SJSA1 (cell line): ENCODE results near the gene NUMBL. TPM values are rescaled to one million over a fixed set of nuclear protein-coding genes. Genes with fewer than 3 reads are reported as not detected.

ENCODE experiments used
- DNase-seq, 2 experiments: peaks; one replicate each; pipeline ENCODE4 v3.0.0-alpha.2; 2015 to 2020; ENCODE audit warnings: low spot score in 2 of 2, low read depth in 1 of 2
- H3K27ac ChIP-seq: fragments of 250-450 bp; sonication (Bioruptor Pico); 2 replicates; pipeline ENCODE4 v1.5.1; 2020; ENCODE audit warnings: mild to moderate bottlenecking, moderate library complexity
- H3K27me3 ChIP-seq: fragments of 250-450 bp; sonication (Bioruptor Pico); replicated peaks from 2 replicates; pipeline ENCODE4 v1.5.1; 2020; ENCODE audit warnings: mild to moderate bottlenecking, moderate library complexity
- H3K36me3 ChIP-seq: fragments of 250-450 bp; sonication (Bioruptor Pico); 2 replicates; pipeline ENCODE4 v1.5.1; 2020; ENCODE audit warnings: mild to moderate bottlenecking
- H3K4me1 ChIP-seq: fragments of 250-450 bp; sonication (Bioruptor Pico); replicated peaks from 2 replicates; pipeline ENCODE4 v1.6.1; 2021; ENCODE audit warnings: mild to moderate bottlenecking
- H3K4me3 ChIP-seq: fragments of 250-450 bp; sonication (Bioruptor Pico); 2 replicates; pipeline ENCODE4 v1.5.1; 2020; ENCODE audit warnings: mild to moderate bottlenecking
- H3K9me3 ChIP-seq: fragments of 250-450 bp; sonication (Bioruptor Pico); replicated peaks from 2 replicates; pipeline ENCODE4 v1.5.1; 2020; ENCODE audit warnings: mild to moderate bottlenecking
- total RNA-seq: library from RNA; depleted of rRNA; stranded (reverse); fragments of >200 nt; shearing (Covaris generic); gene quantifications from 2 replicates; pipeline ENCODE4 v1.2.3, GENCODE V29; 2014; rRNA removed

The NUMBL gene
- total RNA-seq, 1 experiment from 2014 or later = 14.7 TPM

GRCh38 chr19:40619333-40620160 lies 70.9 kb downstream of the NUMBL start:
- Histone ChIP-seq H3K4me3 (no peak overlapping the region), H3K4me1 (peaks cover 8% of the 10 kb centered on the region), H3K36me3 (peaks cover 35% of the 10 kb centered on the region), H3K9me3 (no peaks in the 10 kb centered on the region), H3K27ac (no peak overlapping the region), H3K27me3 (no peaks in the 10 kb centered on the region)
- no peak for DNase-seq

- Histone ChIP-seq H3K27ac (no peak overlapping the region), H3K27me3 (no peaks in the 10 kb centered on the region), H3K9me3 (no peaks in the 10 kb centered on the region), H3K4me3 (no peak overlapping the region), H3K36me3 (peaks cover 29% of the 10 kb centered on the region), H3K4me1 (peaks cover 16% of the 10 kb centered on the region)
- DNase-seq = no peak
Observed at GRCh38 chr19:40617961-40618360, 72.5 kb downstream of the NUMBL start.

GRCh38 chr19:40616941-40617340 lies 73.5 kb downstream of the NUMBL start:
- Histone ChIP-seq H3K27me3 (no peaks in the 10 kb centered on the region), H3K27ac (no peak overlapping the region), H3K36me3 (peaks cover 24% of the 10 kb centered on the region), H3K4me3 (no peak overlapping the region), H3K9me3 (no peaks in the 10 kb centered on the region), H3K4me1 (peaks cover 16% of the 10 kb centered on the region)
- DNase-seq = no peak

GRCh38 chr19:40616178-40616577 lies 74.3 kb downstream of the NUMBL start:
- peaks cover 16% of the 10 kb centered on the region for H3K36me3 ChIP-seq
- no peak overlapping the region for H3K27ac ChIP-seq

More at GRCh38 chr19:40616178-40616577, 74.3 kb downstream of the NUMBL start:
- Histone ChIP-seq H3K4me1 (peaks cover 16% of the 10 kb centered on the region), H3K9me3 (no peaks in the 10 kb centered on the region), H3K27me3 (no peaks in the 10 kb centered on the region), H3K4me3 (no peak overlapping the region)
- no peak for DNase-seq

Other genes with a start within 250 kb of the NUMBL start
- gene SERTAD3, start 246.3 kb downstream of the NUMBL start, total RNA-seq = 16.1 and 16.3 TPM in 2 replicates
- 106 and 116 TPM in 2 replicates for gene BLVRB, start 224.9 kb downstream of the NUMBL start, total RNA-seq
- 0.61 TPM in 1 of 2 replicates, not detected in the other for gene SPTBN4, start 223.7 kb downstream of the NUMBL start, total RNA-seq
- gene SHKBP1, start 113.8 kb downstream of the NUMBL start, total RNA-seq = 16.2 and 16.4 TPM in 2 replicates
- 16.5 and 23.7 TPM in 2 replicates for gene LTBP4, start 89.3 kb downstream of the NUMBL start, total RNA-seq
- 29.2 and 83.7 TPM in 2 replicates for gene COQ8B, start 26.2 kb upstream of the NUMBL start, total RNA-seq
- 5.4 and 5.7 TPM in 2 replicates for gene ITPKC, start 26.5 kb upstream of the NUMBL start, total RNA-seq
- gene ACTMAP, start 59.8 kb upstream of the NUMBL start, total RNA-seq = 0.25 and 0.39 TPM in 2 replicates
- 61.4 and 80.2 TPM in 2 replicates for gene SNRPA, start 60.6 kb upstream of the NUMBL start, total RNA-seq
- gene MIA, start 84.9 kb upstream of the NUMBL start, total RNA-seq = not detected in 2 replicates
- 21.4 and 28.5 TPM in 2 replicates for gene RAB4B, start 87.6 kb upstream of the NUMBL start, total RNA-seq
- gene EGLN2, start 108.5 kb upstream of the NUMBL start, total RNA-seq = 71.0 and 82.8 TPM in 2 replicates
- not detected in 2 replicates for gene CYP2A6, start 159.8 kb upstream of the NUMBL start, total RNA-seq
- not detected in 2 replicates for gene CYP2A7, start 191.6 kb upstream of the NUMBL start, total RNA-seq